HG03460 (cell line): Measurements from ENCODE around the gene CRYBG3.
"Not testable (repeated sequence)": the region's sequence is repeated elsewhere in the genome, so short reads cannot be mapped to it uniquely, and the experiment has no call there.

ENCODE experiments used
- ATAC-seq: cut with Tn5 transposase; IDR thresholded peaks from one replicate; pipeline ENCODE4 v1.9.1; 2021; ENCODE audit not compliant: unreplicated experiment

Gene CRYBG3

DNA sequence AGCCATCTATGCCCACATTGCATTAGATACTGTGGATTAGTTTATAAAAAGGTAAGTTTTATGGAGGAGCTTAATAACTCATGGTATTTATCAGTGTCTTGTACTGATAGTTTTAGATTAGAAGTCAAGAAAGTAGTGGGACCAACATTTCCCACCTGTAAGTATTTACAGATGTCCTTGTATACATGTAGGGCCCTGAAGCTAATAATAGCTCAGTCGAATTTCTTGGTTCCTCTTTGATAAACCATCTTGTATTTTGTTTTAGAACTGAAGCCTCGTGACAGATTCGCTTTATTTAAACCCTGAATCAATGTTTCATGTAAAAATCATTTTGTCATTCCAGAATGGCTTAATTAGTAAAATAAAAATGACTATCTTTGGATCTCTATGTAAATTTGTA, 73.4 kb downstream of the CRYBG3 start:
- ATAC-seq = peak; percentile 77

DNA sequence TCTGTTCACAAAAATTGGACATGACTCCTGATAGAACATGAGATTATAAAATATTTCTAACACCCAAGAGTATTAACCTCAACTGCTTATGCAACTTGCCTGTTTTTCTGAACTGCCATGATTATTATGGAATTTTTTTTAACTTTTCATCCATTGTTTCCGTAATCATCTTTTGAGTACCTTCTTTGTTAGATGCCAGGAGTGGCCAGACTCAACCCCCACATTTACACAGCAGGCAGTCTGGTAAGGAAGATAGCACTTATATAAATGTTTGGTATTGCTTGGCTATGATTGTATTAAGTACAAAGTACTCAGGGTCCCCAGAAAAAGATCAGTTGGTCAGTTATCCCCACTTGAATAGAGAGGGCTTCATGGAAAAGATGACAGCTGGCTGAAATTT, 74.3 kb downstream of the CRYBG3 start:
- ATAC-seq = no peak

DNA sequence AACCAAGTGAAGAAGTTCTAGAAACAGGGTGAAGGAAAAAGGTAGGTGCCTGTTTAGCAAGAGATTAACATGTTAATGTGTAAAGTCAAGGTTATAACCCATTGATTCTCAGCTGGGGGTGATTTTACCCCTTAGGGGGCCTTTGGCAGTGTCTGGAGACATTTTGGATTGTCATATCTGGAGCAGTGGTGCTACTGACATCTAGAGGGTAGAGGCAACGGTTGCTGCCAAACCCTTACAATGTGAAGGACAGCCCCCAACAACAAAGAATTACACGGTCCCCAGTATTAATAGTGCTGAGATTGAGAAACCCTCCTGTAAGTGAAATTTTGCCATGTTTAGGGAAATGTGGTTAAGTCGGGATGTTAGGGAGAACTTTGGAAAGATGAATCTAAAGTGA, 74.7 kb downstream of the CRYBG3 start:
- ATAC-seq = no peak

- no peak for ATAC-seq
Observed at GRCh38 chr3:97899331-97899730, 77.5 kb downstream of the CRYBG3 start.

DNA sequence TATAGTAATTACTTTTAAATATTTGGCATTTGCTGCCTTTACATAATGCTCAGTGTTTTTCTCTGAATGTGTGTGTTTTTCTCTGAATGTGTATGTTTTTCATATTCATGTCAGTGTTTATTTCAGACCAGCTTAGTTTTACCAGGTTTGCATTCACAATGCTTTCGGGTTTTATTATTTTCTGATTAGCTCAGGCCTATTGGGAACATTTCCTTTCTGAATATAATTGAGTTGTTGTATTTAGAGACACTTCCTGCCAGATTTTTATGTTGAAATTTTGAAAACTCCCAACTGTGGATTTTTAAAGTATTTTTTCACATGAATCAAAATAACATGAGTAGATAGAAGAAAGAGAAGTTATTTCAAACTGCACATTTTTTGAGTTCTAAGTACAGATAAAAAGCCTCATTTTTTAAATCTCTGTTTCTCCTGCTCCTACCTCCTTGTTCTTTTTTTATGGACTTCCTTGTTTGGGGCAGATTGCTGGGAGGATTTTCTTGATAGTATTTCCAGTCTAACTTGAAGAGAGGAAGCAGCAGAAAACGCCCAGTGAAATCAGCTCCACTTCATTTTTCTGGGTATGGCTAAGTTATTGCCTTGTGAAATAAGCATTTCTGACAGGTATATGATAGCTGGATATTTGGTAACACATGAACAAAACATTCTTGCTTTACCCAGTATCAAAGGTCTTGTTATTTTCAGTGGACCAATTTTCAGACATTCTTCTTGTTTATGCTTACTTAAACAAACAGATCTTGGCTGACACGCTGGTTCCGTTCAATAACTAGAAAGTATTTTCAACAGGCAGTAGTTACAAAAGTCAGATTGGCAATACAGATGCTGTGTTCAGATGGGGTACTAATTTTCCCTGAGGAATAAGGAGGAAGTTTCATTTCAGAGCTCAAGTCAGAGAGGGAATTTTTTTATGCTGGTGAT, 79.8 kb downstream of the CRYBG3 start:
- no peak for ATAC-seq

GRCh38 chr3:97909830-97910229, 88.0 kb downstream of the CRYBG3 start:
- ATAC-seq = not testable (repeated sequence)

- not testable (repeated sequence) for ATAC-seq
Observed at GRCh38 chr3:97910236-97910831, 88.5 kb downstream of the CRYBG3 start.

DNA sequence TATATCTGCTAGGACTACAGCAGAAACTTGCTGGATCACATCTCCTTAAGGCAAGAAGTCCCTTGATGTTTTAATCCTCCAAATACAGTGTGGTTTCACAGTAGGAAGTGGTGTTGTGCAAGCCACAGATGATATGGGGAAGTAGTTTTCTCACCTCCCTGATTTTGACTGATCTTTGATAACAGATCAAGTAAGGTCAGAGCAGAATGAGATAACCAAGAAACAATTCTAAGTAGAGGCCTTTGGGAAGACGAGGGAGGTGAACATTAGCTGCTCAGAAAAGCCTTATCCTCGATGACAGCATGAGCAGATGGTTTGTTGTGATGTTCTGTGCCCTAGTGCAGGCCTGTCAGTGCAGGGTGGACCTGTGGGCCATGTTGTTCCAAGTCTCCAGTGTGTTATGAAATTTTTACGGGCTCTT, 89.1 kb downstream of the CRYBG3 start:
- no peak for ATAC-seq

GRCh38 chr3:97911459-97911858, 89.6 kb downstream of the CRYBG3 start:
- no peak for ATAC-seq

DNA sequence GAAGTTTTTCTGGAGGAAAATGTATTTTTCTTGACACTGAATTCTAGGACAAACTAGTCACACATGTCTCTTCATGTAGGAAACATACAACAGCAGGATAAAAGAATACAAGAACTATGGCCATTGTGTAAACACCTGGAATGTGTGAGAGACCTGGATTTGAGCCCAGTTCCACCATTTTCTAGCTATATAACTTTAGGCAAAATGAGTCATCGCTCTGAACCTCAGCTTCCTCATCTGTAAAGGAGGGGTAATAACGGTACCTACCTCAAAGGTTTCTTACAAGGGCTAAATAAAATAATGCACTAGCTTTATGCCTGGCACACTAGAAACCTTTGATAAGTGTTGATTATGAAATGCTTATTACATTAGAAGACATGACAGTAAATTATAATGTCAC, 92.6 kb downstream of the CRYBG3 start:
- no peak for ATAC-seq

DNA sequence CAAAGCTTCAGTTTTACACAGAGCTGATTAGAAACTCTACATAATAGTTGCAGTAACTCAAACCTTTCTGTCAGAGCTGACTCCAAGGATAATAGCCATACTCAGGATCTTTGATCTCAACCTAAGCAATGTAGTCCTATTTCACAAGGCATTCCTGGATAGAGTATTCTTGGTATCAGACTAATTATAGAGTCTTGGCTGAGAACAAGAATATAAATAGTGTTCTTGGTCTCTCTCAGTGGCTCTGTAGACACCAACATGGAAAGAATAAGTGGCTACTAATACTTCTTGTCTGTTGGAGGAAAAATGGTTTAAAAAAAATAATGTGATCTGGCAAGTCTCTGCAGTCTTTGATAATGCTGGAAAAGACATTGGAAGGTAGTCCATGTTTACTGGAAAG, 94.8 kb downstream of the CRYBG3 start:
- no peak for ATAC-seq

- ATAC-seq = no peak
Observed at GRCh38 chr3:97917813-97918536, 96.2 kb downstream of the CRYBG3 start.

DNA sequence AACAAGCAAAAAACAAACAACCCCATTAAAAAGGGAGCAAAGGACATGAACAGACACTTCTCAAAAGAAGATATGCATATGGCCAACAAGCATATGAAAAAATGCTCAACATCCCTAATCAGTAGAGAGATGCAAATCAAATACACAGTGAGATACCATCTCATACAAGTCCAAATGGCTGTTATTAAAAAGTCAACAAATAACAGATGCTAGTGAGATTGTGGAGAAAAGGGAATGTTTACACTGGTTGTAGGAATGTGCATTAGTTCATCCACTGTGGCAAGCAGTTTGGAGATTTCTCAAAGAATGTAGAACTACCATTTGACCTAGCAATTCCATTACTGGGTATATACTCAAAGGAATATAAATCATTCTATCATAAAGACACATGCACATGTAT, 105.9 kb downstream of the CRYBG3 start:
- ATAC-seq = no peak

DNA sequence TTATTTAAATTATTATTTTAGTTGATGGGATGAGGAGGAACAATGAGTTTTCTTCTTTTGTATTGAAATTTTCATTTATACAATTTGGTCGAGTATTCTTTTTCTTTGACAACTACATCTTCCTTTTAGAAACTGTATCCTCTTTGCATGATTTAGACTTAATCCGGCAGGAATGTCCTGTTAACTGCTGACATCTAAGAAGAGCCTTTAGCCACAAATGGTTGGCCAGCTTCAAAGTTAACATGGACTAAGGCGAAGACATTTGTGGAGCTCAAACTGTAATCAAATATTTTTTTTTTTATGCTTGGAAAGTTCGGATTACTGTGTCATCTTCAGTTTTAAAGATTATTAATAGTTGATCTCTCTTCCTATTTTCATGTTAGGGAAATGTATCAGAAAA, 107.2 kb downstream of the CRYBG3 start:
- ATAC-seq = no peak

DNA sequence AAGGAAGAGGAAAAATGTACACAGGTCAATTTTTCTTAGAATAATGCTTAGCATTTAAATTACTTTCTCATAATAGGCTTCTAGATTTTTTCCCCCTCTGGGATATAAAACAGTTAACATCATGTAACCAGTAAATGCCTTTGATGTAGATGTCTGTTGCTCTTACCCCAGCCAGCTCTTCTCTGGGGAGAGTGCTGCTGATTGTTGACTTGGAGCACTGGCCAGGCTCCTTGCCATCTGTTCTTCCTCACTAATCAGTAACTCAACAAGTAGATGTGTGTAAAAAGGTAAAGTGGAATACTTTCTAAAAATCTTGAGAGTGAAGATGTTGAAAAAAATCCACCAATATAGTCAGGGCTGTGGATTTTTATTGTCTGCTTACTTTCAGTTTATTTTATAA, 108.2 kb downstream of the CRYBG3 start:
- no peak for ATAC-seq

- no peak for ATAC-seq
Observed at GRCh38 chr3:97931218-97931617, 109.4 kb downstream of the CRYBG3 start.

- ATAC-seq = no peak
Observed at GRCh38 chr3:97932387-97932801, 110.6 kb downstream of the CRYBG3 start.

- ATAC-seq = no peak
Observed at GRCh38 chr3:97934980-97935695, 113.3 kb downstream of the CRYBG3 start.

DNA sequence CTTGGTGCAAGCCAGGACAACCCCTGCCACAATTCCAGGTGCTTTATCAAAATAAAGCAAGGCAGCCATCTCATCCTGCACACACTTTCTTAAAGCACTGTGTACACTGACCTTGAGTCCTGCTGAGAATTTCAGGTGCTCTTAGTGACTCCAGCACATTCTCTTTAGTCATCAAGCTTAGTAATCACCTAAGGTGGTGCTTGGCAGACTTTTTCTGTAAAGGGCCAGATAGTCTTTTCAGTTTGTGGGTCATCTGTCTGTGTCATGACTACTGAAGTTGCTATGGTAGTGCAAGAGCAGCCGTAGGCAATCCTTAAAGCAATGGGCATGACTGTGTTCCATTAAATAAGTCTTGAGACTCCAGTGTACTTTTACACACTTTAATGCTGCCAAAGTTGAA, 114.0 kb downstream of the CRYBG3 start:
- ATAC-seq = no peak

DNA sequence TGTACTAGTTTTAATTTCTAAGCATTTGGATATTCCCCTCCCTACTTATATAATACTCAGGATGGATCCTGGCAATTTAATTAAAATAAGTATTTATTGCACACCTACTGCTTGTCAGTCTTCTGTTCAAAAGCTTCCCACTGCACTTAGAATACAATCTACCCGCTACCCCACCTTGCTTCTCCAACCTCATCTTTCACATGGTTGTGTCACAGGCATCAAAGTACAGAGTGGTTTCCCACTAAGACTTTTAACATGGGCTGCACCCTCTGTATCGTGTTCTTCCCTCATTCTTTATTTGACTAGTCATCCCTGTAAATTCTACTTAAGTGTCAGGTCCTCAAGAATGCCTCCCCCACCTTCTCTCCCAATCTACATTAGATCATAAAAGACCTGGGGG, 115.4 kb downstream of the CRYBG3 start:
- no peak for ATAC-seq

DNA sequence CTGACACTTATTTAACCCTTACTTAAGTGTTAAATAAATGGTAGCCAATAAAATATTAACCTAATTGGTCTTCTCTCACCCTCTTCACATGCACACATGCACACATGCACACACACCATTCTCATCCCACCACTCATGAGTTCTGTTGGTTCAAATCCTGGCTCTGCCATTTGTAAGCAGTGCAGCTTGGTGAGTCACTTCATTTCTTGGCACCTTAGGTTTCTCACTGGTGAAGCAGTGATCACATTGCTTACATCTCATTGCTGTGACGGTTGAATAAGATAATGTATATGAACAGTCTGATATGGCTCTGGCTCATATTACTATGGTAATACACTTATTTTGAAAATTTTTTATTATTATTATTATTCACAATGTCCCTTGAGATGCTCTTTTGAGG, 116.6 kb downstream of the CRYBG3 start:
- ATAC-seq = no peak
